GM21786 (cell line): ENCODE results near the gene LIMS1.
"Not testable (repeated sequence)": the region's sequence is repeated elsewhere in the genome, so short reads cannot be mapped to it uniquely, and the experiment has no call there.

Experiments used
- ATAC-seq: cut with Tn5 transposase; IDR thresholded peaks from one replicate; pipeline ENCODE4 v1.9.1; 2021; ENCODE audit not compliant: unreplicated experiment

LIMS1 gene

DNA sequence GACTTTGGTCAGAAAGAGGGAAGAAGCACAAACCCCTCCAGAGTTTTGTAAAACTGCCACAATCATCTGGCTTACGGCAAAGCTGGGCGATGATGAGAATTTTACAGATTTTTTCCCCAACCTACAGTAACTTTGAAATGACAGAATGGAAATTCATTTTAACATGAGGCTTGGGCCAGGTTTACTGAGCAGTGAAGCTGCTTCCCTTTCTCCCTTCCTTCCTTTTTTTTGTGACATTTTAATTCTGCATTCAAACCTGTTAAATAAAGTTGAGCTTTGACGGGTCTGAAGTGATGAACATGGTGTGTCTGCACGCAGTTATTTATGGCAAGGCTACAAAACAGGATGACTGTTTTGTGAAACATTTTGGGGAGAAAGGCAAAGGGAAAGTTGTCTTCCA lies 123.2 kb downstream of the LIMS1 start:
- not testable (repeated sequence) for ATAC-seq

DNA sequence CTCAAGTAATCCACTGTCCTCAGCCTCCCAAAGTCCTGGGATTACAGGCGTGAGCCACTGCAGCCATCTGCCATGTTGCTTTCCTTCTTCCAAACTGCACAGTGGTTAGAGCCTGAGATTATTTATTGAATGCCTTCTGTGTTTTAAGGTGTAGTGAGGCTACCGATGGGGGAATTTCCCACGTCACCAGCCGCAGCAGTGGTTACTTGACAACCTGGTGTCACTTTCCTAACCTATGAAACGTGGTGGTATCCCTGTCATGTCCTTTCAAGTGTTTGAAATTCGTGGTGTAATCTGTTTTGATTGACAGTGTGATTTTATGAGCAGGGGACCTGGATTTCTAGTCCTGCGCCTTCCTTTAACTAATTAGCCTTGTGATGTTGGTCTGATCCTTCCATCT lies 124.3 kb downstream of the LIMS1 start:
- not testable (repeated sequence) for ATAC-seq

DNA sequence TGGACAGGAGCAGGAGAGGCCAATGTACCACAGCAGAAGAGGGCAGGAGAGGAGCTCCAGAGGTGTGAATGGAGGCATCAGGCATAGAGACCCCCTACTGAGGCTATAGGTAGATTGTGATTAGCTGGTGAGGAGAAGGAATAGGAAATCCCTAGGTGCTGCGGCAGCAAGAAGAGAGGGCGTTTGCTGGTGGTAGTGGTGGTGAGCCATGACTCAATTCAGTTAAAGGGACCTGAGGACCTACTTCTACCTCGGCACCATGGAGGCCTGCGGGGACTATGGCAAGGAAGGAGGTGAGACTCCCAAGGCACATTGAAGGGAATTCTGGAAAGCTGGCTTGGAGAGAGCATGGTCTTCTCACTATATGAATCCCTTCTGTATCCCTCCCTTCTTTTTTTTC lies 127.2 kb downstream of the LIMS1 start:
- not testable (repeated sequence) for ATAC-seq

DNA sequence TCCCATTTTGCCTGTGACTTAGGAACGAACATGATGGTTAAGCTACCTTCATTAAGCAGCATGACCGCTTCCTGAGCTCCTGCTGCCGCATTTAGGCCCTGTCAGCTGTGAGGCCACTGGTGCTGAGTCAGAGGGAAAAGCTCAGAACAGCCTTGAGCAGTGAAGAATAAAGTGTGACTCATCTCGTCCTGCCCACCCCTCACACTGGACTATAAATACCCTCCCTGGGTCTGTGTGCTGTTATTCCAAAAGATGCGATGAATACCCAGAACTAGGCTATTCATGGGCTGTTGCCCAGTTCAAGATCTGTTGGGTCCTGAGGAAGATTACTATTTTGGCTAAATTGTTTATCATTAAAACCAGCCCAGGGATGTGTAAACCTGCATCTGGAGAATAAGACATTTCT lies 127.9 kb downstream of the LIMS1 start:
- ATAC-seq, result peak; percentile 90

DNA sequence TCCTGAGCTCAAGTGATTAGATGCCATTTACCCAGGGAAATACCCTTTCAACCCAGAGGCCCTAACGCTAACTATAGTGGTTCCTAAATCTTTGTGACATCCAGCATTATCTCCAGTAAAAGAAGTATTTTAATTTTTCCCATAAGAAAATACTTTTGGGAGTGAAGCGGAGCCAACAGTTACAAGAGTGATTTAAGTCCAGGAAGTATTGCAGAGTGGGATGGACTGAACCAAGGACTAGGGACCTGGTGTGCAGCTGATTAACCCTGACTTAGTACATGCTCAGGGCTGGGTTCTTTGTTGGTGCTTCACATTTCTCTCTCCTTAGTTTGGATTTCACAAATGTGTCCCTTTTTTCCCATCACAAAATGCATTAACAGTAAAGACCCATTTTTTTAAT lies 129.1 kb downstream of the LIMS1 start:
- not testable (repeated sequence) for ATAC-seq

DNA sequence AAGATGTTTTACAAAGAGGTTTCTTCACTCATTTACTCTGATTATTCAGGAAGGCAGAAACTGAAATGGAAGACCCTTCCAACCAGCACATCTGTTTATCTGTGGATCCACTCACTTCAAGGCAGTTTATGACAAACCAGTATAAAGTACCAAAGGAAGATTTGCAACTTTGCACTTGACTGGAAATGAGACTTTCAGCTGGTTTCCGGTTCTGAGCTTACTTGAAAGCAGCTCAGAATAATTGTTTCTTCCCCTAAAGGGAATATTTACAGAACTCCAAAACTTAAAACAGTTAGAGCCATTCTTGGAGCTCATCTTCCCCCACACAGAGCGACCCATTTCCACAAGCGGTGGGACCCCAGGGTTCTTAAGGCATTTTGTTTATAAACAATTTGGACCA lies 129.8 kb downstream of the LIMS1 start:
- not testable (repeated sequence) for ATAC-seq

DNA sequence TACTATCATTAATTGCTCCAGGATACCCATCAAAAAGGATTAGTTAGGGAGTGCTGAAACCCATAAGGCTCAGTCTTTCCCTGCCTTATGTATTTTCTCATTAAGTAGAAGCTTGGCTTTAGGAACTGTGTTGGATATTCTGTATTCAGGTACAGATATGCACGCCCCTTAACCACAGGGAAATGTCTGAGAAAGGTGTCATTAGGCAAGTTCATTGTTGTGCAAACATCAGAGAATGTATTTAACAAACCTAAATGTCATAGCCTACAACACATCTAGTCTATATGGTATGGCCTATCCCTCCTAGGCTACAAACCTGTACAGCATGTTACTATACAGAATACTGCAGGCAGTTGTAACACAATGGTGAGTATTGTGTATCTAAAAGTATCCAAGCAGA lies 130.7 kb downstream of the LIMS1 start:
- not testable (repeated sequence) for ATAC-seq

DNA sequence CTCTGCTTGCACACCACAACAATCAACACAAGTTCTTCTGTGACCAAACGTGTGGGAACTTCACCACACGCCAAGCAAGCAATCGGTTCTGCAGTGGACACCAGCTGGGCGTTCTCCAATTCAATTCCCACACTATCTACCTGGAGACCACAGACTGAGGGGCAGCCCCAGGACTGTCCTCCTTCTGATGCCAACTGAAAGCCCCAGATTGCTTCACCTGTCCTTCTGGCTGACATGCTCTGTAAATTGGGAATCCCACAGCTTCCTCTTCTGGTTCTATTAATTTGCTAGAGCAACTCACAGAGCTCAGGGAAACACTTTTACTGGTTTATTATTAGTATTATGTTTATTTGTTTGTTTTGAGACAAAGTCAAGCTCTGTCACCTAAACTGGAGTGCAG lies 131.7 kb downstream of the LIMS1 start:
- not testable (repeated sequence) for ATAC-seq

DNA sequence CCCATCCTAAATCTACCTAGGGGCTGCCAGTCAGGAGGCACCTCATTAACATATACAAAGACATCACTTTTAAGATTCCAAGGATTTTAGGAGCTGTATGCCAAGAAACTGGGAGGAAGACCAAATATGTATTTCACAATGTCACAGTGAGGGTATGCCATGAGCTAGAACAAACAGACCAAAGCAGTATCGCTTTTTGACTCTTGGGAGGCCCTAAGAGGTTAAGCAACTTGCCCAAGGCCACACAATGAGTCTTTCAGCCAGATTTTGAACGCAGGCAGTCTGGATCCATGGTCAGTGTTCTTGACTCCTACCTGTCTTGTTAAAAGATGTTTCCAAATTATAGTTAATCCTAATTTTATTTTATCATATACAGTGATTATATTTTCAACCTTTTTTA lies 132.9 kb downstream of the LIMS1 start:
- ATAC-seq, result not testable (repeated sequence)

DNA sequence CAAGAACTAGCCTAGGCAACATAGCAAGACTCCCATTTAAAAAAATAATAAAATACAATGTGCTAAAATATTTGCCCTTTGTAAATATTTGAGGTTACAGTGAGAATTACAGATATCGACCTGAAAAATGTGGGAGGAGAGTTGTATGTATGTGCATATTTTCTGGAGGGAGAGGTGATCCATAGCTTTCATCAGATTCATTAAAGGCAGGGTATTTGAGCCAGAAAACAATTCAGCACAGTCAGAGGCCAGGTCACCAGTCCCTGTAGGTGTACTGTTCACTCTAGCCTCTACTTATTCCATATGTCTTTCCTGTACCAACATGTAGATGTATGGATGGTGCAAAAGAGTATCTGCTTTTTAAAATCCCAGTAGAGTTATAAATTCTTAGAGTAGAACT lies 136.0 kb downstream of the LIMS1 start:
- not testable (repeated sequence) for ATAC-seq

DNA sequence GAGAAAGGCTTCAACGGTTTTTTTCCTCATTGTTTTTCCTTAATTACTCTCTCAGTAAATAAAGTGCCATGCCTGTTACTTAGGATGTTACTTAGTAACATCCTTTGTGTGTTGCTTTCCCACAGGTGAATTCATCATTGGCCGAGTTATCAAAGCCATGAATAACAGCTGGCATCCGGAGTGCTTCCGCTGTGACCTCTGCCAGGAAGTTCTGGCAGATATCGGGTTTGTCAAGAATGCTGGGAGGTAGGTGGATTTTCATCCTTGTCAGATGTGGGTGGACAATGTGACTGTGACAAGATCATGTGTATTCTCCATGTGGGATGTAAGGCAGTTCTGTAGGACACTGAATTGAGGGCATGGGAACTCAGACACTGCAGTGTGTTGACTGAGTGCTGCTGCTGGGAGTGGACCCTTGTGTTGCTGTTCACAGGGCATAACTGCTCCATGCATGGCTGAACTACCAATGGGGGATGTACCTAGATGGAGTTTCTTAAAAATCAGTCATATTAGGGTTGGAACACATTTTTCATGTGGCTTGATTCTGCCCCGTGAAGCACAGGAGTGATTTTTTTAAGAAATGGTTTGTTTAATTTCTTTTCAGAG lies 138.0 kb downstream of the LIMS1 start:
- ATAC-seq, result not testable (repeated sequence)

DNA sequence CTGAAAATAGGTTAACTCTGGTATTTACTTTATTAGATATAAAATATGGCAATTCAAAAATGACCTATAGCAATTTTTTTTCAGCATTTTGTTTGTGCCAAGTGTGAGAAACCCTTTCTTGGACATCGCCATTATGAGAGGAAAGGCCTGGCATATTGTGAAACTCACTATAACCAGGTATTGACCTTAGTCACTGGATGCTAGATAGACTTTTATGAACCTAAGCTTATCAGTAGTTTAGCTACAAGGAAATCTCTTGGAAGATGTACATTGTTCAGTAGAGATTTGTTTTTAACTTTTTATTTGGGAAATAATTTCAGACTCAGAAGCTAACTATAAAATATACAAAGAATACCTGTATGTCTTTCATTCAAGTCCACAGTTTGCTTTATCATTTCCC lies 142.3 kb downstream of the LIMS1 start:
- ATAC-seq, result not testable (repeated sequence)

DNA sequence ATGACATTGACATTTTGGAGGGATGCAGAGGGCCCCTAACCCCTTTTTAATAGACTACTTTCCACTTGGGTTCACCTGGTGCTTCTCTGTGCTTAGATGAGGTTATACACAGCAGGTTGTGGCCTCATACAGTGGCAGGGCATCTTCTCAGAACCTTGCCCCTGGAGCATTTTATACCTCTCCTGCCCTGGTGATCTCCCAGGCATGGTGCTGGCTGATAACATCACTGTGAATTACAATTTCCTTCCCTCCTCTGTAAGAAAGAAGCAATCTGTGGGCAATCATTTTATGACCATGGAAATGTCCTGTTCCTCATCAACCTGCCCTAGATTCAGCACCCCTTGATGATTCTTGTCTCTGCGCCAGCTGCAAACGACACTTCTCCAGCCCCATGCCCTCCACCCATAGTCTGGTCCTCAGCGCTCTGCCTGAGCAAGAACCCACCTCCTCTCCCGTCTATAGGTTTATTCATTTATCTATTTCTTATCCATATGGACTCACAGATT lies 143.0 kb downstream of the LIMS1 start:
- ATAC-seq, result not testable (repeated sequence)

DNA sequence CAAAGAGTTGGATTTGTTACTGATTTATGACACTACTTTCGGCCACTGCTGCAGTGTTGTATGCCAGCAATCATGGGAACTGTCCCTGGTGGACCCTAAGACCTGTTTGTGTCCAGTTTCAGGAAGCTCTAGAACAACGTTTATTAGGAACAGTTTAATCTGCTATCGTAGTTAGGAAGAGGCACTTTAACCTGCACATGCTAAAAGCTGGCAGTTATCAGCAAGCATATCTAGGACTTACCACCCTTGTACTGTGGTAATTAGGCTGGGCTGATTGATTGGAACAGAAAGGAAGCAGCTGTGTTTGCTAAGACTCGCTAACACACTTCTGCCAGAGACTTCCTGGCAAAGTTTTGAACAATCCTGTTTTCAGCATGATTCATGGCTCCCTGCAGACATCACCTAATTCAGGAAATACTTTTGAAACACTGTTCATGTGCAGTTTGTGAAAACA lies 144.0 kb downstream of the LIMS1 start:
- not testable (repeated sequence) for ATAC-seq

DNA sequence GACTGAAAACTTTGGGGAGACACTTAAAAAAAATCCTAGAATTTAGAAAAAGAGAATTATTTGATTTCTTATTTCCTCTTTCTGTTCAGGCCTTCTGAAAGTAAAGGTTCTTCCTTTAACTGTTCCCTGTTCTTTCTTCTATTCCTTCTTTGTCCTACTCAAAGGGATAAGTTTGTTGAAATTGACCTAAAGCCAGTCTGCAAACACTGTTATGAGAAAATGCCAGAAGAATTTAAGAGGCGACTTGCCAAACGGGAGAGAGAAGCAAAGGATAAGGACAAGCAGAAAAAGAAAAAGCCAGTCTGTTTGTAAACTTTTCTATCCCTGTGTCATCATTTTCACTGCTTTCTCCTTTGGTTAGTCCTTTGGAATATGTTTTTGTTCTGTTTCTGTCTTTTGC lies 146.5 kb downstream of the LIMS1 start:
- ATAC-seq, result not testable (repeated sequence)

DNA sequence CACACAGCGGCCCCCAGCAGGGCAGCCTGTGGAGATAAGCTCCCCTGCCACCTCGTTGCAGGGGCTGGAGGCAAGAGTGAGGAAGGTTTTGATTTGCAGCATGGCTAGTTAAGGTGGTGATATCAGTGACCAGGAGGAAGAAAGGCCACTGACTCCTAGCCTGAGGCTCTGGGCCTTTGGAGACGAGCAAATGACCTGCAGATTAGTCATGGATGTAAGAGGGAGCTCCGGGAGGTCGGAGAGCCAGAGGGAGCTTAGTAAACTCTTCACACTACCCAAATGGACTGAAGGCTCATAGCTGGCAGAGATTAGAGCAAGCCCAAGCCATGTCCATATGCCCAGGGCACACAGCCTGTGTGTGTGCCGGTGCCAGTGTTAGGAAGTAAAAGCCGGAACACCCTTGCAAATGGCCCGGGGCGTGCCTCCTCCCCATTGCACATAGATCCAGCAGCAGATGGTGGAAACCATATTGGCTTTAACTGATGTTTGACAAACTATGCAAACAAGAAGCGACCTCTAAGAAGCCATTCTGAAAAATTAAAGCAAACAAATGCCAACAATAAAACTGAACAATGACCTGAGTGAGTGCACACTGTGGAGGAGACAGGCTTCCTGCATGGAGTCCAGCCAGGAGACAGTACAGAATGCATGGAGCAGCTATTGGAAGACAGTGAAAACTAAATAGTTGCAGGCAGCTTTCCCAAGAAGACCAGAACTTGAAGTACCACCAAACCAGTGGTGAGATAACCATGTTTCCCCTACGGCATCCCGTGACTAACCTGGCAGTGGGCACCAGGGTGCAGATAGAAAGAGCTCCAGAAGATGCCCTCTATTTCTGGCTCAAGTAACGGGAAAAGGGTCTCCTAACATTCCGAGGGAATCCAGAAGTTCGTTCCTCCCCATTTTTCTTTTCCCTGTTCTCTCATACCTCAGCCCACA lies 154.8 kb downstream of the LIMS1 start:
- not testable (repeated sequence) for ATAC-seq

DNA sequence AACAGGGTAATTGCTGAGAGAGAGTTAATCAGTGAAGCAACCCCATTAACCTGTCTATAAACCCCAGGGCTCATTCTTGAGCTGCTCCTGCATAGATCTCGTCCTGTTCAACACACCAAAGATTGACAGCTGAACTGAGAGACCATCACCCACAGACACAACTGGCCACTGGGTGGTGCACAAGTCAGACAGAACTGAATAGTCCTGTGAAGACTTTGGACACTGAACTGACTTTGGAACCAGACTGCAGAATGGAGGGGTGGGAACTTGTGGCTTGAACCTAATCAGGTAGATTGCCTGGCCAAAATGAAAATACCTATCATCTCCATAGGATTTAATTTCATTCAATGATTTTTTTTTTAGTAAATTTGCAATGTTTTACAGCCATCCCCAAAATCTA lies 155.7 kb downstream of the LIMS1 start:
- ATAC-seq, result peak; percentile 61

DNA sequence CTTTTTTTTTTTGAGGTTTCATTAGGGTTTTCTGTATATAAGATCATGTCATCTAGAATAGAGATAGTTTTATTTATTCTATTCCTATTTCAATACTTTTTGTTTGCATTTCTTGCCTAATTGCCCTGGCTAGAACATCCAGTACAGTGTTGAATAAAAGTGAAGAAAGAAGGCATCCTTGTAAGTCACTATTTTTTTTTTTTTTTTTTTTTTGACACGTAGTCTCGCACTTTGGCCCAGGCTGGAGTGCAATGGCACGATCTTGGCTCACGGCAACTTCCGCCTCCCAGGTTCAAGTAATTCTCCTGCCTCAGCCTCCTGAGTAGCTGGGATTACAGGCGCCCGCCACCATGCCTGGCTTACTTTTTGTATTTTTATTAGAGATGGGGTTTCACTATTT lies 157.2 kb downstream of the LIMS1 start:
- no peak for ATAC-seq

DNA sequence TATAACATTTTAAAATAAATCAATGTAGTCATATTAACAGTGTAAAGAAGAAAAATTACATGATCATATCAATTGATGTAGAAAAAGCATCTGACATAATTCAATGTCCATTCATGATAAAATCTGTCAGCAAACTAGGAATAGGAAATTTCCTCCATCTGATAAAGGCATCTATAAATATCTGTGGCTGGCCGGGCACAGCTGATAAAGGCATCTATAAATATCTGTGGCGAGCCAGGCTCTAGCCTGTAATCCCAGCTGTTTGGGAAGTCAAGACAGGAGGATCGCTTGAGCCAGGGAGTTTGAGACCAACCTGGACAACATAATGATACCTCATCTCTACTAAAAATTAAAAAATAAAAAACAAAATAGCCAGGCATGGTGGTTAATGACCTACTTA lies 166.9 kb downstream of the LIMS1 start:
- ATAC-seq, result no peak

DNA sequence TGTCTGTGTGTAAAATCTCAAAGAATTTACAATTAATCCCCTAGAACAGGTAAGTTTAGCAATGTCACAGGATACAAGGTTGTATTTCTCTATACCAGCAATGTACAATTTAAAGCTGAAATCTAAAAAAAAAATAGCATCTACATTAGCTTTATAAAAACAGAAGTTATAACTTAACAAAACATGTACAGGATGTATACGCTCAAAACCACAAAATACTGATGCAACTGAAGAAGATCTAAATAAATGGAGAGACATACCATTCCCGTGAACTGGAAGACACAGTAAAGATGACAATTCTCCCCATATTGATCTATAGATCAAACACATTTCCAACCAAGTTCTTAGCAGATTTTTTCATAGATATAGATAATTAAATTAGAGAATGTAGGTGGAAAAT lies 167.5 kb downstream of the LIMS1 start:
- no peak for ATAC-seq

DNA sequence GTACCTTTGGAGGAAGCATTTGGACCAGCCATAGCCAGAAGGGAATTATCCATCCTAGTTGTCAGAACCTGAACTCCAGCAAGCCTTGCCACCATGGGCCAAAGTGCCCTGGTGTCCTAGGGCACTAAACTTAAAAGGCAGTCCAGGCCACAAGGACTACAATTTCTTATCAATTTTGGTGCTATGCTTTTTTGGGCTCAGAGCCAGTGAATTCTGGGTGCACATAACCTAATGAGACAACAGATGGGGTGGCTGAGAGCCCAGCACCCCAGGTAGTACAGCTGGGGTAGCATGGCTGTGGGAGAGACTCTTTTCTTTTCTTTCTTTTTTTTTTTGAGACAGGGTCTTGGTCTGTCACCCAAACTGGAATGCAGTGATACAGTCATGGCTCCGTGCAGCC lies 170.6 kb downstream of the LIMS1 start:
- ATAC-seq, result no peak

DNA sequence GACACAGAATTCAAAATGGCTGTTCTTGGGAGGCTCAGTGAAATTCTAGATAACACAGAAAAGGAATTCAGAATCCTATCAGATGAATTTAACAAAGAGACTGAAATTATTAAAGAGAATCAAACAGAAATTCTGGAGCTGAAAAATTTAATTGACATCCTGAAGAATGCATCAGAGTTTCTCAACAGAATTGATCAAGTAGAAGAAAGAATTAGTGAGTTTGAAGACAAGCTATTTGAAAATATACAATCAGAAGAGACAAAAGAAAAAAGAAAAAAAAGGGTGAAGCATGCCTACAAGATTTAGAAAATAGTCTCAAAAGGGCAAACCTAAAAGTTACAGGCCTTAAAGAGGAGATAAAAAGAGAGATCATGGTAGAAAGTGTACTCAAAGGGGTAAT lies 173.0 kb downstream of the LIMS1 start:
- no peak for ATAC-seq
